Jurkat, Clone E6-1 (cell line): ENCODE data around the gene SCRG1.

Source experiments
- DNase-seq: peaks from one replicate; pipeline ENCODE4 v3.0.0-alpha.2; 2011; ENCODE audit warnings: low read depth, low spot score
- H3K4me3 ChIP-seq: 2 replicates; pipeline ENCODE4 v1.5.1; 2011; ENCODE audit warnings: mild to moderate bottlenecking, low read length, control low read depth, moderate library complexity

Gene SCRG1

DNA sequence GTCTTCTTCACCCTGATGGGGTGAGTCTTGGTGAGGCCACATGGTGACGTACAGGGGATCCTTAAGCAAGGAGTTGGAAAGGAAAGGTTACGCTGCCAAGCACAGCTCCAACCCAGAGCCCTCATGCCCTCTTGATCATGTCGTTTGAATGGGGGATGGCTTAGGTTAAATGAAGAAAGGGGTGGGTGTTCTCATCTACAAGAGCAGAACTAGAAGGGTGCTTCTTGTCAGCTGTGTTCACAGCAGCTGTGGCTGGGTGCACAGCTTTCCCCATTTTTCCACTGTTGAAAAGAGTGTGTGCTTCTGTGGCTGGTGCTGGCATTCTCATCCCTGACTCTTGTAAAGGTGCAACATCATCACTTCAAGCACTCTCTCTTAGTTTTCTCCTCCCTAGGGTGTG lies 15.5 kb upstream of the SCRG1 start:
- no peak for DNase-seq
- no peak overlapping the region for H3K4me3 ChIP-seq

DNA sequence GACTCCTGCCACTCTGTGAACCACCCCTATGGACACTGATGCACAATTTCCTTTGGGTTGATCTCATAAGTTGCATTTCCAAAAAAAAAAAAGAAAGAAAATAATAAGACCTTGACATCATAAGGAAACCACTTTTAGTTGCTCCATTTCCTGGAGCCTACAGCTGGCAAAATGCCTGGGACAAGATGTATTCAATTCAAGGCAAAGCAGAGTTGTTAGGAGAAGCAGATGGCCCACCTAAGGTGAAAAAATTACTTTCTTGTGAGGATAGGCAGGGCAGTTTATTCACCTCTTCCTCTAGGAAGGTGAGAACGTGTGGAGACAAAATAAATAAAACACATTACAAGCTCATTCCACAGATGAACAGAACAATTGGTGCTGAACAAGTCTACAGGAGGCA lies 14.1 kb upstream of the SCRG1 start:
- DNase-seq: no peak
- H3K4me3 ChIP-seq: no peak overlapping the region

DNA sequence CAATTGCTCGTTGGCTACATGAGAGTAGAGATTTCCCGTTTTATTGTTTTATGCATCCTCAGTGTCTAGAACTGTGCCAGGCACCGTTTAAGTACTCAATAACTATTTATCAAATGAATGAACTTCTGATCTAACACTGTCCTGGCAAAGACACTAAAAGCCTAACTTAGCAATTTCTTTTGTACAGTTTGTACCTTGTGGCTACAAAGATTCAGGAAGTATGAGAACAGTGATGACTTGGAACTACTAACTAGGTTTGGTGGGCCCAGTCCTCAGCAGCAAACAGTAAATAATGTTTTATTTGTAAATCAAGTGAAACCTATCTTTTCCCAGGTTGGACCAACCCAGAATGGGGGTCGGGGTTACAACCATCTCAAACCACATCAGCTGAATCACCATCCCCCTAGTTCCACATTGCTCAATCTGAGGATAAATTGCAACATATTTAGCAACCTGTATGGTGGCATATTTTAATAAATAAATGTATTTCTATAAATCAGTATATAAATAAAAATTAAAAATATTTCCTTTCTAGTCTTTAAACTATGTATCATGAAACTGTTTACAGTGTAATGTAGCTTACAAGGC lies 12.3 kb upstream of the SCRG1 start:
- H3K4me3 ChIP-seq: no peak overlapping the region
- no peak for DNase-seq

DNA sequence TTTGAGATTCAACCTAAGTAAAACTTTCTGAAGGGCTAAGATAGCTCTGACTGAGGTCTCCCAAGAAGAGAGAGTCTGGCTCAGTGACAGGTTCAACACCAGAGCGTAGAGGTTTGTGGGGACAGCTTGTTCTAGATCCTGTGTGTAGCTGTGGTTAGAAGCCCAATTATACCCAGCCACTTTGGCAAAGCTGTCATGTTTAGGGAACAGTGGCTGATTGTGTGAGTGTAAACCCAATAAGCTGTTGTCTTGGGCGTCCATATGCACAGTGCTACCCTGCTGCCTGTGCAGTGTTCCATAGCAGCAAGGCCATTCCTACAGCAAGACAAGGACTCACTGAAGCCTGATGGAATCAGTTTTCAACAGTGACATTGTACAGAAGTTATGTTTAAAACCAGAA lies 11.2 kb upstream of the SCRG1 start:
- no peak overlapping the region for H3K4me3 ChIP-seq
- DNase-seq: no peak

DNA sequence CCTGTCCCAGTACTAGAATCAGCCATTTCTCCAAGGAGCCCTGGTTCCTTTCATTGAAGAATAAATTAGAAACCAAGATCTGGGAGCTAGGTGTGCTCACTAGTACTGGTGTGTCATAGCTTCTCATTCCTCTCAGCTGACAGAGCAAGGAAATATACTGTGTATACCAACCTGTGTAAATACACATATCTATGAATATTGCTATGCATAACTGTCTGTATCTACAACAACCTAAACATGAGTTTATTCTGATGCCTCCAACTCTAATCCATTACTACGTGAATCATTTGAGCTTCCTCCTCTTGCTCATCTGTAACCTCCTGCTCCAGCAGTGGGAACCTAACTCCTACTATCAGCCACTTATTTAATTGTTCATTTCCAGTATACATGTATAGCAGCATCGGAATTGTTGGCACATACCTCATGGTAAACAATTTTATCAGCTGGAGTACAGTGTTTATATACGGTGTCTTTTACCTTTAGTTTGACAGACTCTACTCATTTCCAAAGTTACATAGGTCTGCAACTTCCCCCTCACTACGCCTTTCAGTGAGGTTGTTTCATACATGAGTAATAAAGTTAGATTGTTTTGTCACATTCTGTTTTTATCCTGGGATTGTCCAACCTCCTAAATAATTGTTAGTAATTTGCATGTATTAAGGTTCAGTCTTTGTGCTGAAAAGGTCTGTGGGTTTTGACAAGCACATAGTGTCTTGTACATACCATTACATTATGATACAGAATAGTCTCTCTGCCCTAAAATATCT lies 7.1 kb upstream of the SCRG1 start:
- DNase-seq: no peak

DNA sequence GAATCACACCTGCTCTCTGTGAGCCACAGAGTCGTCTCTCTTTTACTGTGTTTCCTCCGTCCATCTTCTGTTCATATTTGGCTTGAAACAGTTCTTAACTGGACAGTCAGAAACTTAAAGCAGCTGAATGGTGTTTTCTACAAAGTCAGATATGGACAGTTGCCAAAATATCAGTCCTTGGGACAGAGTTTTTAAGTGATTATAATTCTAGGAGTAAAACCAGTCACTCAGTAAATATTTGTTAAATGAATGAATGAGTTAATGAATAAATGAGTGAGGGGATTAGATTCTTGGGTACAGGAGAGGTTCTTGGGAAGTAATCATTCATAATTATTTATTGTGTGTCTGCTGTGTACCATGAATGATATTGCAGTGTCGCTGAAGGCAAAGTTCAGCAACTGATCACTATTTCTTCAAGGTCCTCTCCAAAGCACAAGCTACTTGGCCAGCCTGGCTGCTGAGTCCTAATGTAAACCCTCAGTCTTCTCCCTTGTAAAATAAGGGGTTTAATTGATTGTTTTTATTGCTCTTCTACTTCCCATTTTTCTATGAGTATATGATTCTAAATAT lies 5.5 kb upstream of the SCRG1 start:
- H3K4me3 ChIP-seq: no peak overlapping the region
- DNase-seq: no peak

More for the DNA sequence above, 7.1 kb upstream of the SCRG1 start:
- H3K4me3 ChIP-seq: no peak overlapping the region

DNA sequence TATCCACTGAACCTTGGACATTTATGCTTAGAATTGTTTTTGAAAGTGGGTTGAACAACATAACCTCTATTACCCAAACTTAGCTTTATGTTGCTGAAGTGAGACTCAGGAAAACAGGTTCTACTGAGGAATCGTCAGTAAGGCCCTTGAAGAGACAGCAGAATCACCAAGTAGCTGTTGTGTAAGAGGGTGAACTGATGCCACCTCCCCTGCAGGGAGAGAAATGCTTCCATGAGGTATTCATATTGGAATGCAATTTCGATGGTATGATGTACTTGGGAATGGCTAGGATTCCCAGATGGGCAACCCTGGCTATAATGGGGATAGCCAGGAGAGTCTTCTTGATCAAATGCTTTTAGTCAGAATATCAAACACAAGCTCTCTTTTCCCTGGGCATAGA lies 4.1 kb upstream of the SCRG1 start:
- no peak overlapping the region for H3K4me3 ChIP-seq
- no peak for DNase-seq

DNA sequence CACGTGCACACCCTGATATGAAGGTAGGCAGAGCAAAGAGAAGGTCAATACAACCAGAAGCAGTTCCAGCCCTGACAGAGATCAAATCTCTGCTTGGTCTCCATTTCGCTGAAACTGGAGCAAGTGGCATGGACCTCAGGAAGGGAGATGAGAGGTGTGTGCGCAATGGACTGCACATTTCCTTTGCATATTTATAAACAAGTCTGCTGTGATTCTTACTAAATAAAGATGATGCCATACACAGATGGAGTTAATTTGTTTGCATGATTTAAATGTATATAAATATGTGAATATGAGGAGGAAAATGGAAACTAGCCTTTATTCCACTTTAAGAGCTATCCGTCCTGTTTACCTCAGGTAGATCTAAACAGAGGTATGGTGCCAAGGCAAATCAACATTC lies 2.1 kb upstream of the SCRG1 start:
- DNase-seq: no peak
- H3K4me3 ChIP-seq: no peak overlapping the region

DNA sequence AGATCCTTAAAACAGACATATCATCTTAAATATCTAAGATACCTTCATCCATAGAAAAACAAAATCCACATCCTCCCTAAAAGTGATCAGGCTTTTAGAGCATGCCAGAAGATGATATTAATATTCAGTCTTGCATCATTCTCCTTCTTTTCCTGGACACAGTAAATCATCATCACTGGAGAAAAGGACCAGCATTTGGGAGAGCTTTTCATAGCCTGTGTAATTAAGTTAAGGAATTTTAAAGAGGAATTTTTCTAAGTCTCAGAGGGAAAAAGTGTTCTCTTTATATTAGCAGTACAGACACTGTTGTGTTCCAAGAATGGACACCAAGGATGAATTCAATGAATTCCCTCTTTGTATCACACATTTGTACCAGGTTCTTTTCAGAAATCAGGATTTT lies 696 bp downstream of the SCRG1 start:
- H3K4me3 ChIP-seq: no peak overlapping the region
- no peak for DNase-seq

DNA sequence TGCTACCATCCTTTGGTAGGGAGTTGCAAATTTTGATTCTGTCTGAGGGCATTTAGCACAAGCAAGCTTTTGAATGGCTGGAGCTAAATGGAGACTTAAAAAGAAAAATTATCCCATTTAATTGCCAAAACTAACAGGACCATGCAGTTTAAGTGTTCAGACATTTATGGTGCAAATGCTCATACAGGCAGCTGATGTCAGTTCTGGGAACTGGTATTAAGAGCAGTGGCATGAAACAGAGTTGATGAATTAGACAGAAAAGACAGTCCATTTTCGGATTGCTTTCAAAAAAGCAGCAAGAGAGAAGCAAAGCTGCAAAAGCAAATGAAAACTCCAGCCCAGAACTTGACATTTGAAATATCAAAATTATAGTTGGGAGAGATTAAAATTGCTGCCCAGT lies 1.3 kb downstream of the SCRG1 start:
- no peak overlapping the region for H3K4me3 ChIP-seq
- no peak for DNase-seq

DNA sequence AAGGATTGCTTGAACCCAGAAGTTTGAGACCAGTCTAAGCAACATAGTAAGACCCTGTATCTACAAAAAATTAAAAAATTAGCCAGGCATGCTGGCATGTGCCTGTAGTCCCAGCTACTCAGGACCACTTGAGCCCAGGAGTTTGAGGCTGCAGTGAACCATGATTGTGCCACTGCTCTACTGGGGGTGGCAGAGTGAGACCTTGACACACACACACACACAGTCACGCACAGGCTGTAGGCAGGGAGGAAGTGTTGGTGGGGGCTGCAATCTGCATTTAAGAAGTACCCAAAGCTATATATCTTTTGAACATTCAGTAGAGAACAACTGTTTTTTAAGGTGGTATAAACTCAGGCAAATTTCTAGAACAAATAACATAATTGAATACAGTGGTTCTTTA lies 7.2 kb downstream of the SCRG1 start:
- H3K4me3 ChIP-seq: no peak overlapping the region
- DNase-seq: no peak

DNA sequence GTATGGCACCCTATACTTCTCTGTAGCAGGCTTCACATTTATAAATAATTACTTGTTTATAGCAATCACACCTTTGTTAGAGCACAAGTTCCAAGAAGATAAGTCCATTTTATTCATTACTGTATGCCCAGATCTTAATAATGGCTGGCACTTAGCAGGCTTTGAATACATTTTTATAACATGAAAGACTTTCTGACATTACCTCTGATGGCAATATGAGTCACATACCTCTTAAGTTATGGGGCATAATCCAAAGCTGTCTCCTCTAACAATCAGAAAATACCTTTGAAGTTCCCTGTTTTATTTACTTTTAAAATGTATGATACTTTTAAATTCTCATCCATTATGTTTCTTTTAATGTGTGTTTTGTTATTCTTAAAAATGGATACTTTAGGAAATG lies 12.2 kb downstream of the SCRG1 start:
- H3K4me3 ChIP-seq: no peak overlapping the region
- no peak for DNase-seq

DNA sequence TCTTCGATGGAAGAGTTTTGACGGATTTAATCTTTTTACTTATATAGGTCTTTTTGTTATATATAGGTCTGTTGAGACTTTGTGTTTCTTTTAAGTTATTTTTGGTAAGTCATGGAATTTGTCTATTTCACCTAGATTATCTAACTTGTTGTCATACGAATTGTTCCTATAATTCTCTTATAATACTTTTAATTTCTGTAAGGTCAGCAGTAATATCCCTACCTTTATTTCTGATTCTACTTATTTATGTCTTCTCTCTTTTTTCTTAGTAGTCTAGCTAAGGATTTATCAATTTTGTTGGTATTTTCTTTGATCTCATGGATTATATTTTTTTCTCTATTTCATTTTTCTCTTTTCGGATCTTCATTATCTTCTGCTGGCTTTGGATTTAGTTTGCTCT lies 16.6 kb downstream of the SCRG1 start:
- no peak overlapping the region for H3K4me3 ChIP-seq
- DNase-seq: no peak

DNA sequence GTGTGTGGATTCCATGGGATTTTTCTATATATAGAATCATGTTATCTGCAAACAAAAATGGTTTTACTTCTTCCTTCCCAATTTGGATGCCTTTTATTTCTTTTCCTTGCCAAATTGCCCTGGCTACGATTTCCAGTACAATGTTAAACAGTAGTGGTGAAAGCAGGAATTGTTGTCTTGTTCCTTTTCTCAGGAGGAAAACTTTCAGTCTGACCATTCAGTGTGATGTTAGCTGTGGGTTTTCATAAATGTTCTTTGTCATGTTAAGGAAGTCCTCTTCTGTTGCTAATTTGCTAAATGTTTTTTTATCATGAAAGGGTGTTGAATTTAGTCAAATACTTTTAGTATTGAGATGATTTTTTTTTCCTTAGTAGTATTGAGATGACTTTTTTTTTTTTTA lies 17.3 kb downstream of the SCRG1 start:
- no peak for DNase-seq
- H3K4me3 ChIP-seq: no peak overlapping the region

DNA sequence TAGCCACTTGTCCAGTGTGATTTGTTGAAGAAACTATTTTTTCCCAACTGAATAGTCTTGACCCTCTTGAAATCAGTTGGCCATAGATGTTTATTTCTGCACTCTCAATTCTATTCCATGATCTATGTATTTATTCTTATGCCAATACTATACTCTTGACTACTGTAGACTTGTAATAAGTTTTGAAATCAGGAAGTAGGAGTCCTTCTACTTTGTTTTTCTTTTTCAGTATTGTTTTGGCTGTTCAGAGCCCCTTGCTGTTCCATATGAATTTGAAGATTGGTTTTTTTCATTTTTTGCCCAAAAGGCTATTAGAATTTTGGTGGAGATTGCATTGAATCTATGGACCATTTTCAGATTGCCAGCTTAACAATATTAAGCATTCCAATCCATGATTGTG lies 17.9 kb downstream of the SCRG1 start:
- no peak overlapping the region for H3K4me3 ChIP-seq
- no peak for DNase-seq

DNA sequence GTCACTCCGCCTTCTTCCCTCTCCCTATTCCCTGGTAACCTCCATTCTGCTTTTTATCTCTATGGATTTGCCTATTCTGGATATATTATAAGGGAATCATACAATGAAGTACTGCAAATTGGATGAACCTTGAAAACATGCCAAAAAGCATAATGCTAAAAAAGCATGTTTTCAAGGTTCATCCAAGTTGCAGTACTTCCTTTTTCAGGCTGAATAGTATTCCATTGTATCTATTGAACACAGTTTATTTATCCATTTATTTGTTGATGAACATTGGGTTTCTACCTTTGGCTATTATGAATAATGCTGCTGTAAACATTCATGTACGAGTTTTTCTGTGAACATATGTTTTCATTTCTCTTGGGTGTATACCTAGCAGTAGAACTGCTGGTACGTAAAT lies 19.0 kb downstream of the SCRG1 start:
- no peak overlapping the region for H3K4me3 ChIP-seq
- no peak for DNase-seq

DNA sequence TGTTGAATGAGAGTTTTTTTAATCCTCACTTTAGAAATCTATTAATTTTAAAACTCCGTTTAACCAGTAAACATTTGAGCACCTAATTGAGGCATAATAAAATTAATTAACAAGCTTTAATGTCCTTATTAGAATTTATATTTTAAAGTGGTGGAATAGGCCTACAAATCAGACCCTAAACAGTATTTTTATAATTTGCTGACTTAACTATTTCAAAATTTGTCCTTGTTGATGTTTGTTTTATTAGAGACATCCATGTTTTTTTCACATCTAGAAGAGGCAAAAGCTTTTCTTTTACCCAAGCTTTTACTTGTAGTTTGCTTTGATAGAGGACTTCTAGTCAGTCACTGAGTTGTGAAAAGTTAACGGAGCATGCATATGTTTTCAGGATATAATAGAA lies 24.3 kb downstream of the SCRG1 start:
- DNase-seq: no peak
- no peak overlapping the region for H3K4me3 ChIP-seq

DNA sequence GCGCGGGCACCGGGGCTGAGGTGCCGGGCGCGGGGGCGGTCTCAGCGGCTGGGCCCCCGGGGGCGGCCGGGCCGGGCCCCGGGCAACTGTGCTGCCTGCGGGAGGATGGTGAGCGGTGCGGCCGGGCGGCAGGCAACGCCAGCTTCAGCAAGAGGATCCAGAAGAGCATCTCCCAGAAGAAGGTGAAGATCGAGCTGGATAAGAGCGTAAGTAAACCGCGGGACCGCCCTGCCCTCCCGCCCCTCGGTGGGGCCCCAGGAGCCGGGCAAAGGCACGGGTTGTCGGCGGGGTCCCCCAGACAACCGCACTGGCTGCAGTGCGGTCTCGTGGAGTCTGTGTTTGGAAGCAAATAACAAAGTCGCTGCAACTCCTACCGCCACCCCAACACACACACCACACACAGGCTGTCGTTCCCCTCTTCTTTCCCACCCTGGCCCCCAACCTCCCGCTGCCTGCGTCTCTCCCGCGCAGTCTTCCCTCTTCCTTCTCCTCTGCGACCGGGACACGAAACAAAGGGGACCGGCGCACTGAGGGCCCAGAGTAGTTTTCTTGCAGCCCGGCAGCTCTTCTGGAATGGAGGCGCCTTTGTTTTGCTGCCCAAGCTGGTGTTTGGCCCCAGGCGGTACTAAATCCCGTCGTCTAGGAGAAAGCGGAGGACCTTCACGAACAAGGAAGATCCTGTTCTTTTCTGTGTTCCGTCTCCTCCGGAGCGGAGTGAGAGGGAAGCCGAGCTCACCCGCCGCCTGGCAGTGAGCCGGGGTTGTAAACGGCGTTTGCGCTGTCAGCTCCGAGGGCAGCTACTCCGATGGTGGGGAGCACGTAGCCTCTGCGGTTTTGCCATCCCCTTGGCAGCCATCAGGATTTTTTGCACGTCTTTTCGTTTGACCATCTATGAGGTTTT lies 27.4 kb downstream of the SCRG1 start:
- DNase-seq: no peak
- H3K4me3 ChIP-seq: peak overlapping the region; percentile 75

DNA sequence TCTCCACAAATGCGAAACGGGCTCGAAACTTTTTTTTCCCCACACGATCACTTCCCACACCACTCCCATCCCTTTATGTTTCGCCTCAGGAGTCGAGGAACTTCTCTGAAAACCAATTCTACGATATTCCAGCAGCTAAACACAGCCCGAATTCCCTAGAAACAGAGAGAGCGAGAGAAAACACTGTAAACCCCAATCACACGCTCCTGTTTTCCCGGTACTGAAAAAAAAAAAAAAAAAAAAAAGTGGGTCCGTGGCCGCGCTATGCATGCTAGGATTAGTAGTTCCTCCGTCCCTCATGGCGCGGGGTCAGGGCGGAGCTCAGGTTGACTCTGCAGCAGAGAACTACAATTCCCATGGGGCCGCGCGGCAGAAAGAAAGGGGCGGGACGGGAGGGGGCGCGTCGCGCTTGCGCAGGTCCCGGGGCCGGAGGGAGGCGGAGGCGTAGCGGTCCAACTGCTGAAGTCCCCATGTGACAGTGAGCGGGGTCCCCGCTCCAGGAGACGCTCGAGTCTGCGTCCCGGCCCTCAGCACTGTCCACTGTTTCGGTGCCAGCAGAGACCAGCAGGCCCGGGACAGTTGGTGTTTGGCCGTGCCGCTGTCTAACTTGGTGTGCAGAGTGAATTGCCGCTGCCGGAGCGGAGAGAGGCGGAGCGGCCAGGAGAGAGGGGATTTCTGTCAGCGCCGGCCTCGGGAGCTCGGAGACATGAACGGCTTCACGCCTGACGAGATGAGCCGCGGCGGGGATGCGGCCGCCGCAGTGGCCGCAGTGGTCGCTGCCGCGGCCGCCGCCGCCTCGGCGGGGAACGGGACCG lies 28.2 kb downstream of the SCRG1 start, which contains the start of gene SAP30:
SAP30 (plus strand) TSS at position 478 of the 815 bp plus-strand sequence; CDS start at position 707, 229 bp downstream.
- DNase-seq: peak; percentile 96
- peak within 1 kb of the TSS; percentile 75 for H3K4me3 ChIP-seq
